Hepatocyte (in vitro differentiated cells): Measurements from ENCODE around the gene MAP3K20.

Experiments used
- EZH2 ChIP-seq: fragments of 200-600 bp; sonication (generic); IDR thresholded peaks from 2 replicates; pipeline ENCODE4 v1.6.1; 2016; ENCODE audit warnings: antibody characterized with exemption, mild to moderate bottlenecking, borderline replicate concordance
- TF ChIP-seq, protein P1 (sequence below): fragments of 200-600 bp; sonication (generic); IDR thresholded peaks from 2 replicates; pipeline ENCODE4 v1.5.1; 2016; ENCODE audit warnings: antibody characterized with exemption, mild to moderate bottlenecking; ENCODE audit not compliant: poor library complexity

DNA sequence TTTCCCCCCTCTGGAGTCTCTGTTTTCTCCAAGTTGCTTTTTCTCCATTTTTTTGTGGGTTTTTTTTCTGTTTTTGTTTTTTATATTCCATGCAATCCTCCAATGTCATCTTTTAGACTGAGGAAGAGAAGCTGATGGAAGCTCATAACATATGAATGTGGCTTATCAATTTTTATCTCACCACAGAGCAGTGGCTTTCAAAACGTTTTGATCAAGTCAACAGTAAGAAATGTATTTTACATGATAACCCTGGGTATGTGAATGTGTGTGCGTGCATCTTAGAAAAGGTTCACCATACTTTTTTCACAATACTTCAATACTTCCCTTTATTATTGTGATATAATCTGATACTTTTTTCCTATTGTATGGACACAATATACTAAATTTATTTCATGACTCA lies 214.4 kb downstream of the MAP3K20 start:
- TF ChIP-seq, protein P1, sequence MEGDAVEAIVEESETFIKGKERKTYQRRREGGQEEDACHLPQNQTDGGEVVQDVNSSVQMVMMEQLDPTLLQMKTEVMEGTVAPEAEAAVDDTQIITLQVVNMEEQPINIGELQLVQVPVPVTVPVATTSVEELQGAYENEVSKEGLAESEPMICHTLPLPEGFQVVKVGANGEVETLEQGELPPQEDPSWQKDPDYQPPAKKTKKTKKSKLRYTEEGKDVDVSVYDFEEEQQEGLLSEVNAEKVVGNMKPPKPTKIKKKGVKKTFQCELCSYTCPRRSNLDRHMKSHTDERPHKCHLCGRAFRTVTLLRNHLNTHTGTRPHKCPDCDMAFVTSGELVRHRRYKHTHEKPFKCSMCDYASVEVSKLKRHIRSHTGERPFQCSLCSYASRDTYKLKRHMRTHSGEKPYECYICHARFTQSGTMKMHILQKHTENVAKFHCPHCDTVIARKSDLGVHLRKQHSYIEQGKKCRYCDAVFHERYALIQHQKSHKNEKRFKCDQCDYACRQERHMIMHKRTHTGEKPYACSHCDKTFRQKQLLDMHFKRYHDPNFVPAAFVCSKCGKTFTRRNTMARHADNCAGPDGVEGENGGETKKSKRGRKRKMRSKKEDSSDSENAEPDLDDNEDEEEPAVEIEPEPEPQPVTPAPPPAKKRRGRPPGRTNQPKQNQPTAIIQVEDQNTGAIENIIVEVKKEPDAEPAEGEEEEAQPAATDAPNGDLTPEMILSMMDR: no peak
- no peak for TF ChIP-seq EZH2
